LNCAP (cell line): ENCODE measurements around the gene TMEM184A.

ENCODE experiments used
- CTCF ChIP-seq: fragments of 450-650 bp; IDR thresholded peaks from 2 replicates; pipeline ENCODE4 v1.5.1; 2017; ENCODE audit warnings: mild to moderate bottlenecking

The TMEM184A gene

GRCh38 chr7:1493571-1493970 is 62.4 kb downstream of the TMEM184A start:
- no peak for TF ChIP-seq CTCF

GRCh38 chr7:1493129-1493528 is 62.9 kb downstream of the TMEM184A start:
- TF ChIP-seq CTCF = no peak

- no peak for TF ChIP-seq CTCF
Measured at GRCh38 chr7:1492640-1493039, 63.4 kb downstream of the TMEM184A start.
